ENCODE data around the gene ADGRD2. TPM values are rescaled to one million over a fixed set of nuclear protein-coding genes. Genes with fewer than 3 reads are reported as not detected.
"Not testable (repeated sequence)": the region's sequence is repeated elsewhere in the genome, so short reads cannot be mapped to it uniquely, and the experiment has no call there.

ADGRD2 gene
- total RNA-seq, 1 donor from 2014 or later, result 0.78 TPM

GRCh38 chr9:124420991-124421543, 29.2 kb upstream of the ADGRD2 start:
- no peak overlapping the region for H3K27ac Mint-ChIP-seq
- H3K36me3 Mint-ChIP-seq, result no peaks in the 10 kb centered on the region
- H3K27me3 Mint-ChIP-seq (ENCODE audit: low read depth), result peaks cover 19% of the 10 kb centered on the region
- no peak for TF ChIP-seq CTCF (IDR thresholded peaks at IDR 0.05; ENCODE audit: unreplicated experiment)
- no peaks in the 10 kb centered on the region for H3K9me3 Mint-ChIP-seq
- DNase-seq (ENCODE audit: low spot score in 2 of 2, unreplicated experiment in 2 of 2), result no peak
- H3K4me1 Mint-ChIP-seq, result no peaks in the 10 kb centered on the region
- H3K4me3 Mint-ChIP-seq, result no peak overlapping the region

- DNase-seq (ENCODE audit: low spot score in 2 of 2, unreplicated experiment in 2 of 2), result no peak
- no peak for TF ChIP-seq CTCF (IDR thresholded peaks at IDR 0.05; ENCODE audit: unreplicated experiment)
- Mint-ChIP-seq H3K27ac (no peak overlapping the region), H3K9me3 (no peaks in the 10 kb centered on the region), H3K4me3 (no peak overlapping the region), H3K36me3 (no peaks in the 10 kb centered on the region), H3K27me3 (ENCODE audit: low read depth) (peaks cover 19% of the 10 kb centered on the region), H3K4me1 (no peaks in the 10 kb centered on the region)
Observed at GRCh38 chr9:124423155-124423554, 27.1 kb upstream of the ADGRD2 start.

GRCh38 chr9:124423591-124423990, 26.7 kb upstream of the ADGRD2 start:
- no peaks in the 10 kb centered on the region for H3K36me3 Mint-ChIP-seq
- H3K9me3 Mint-ChIP-seq, result no peaks in the 10 kb centered on the region
- no peak for TF ChIP-seq CTCF (IDR thresholded peaks at IDR 0.05; ENCODE audit: unreplicated experiment)
- DNase-seq (ENCODE audit: low spot score in 2 of 2, unreplicated experiment in 2 of 2), result no peak
- H3K4me1 Mint-ChIP-seq, result no peaks in the 10 kb centered on the region
- no peak overlapping the region for H3K27ac Mint-ChIP-seq
- H3K27me3 Mint-ChIP-seq (ENCODE audit: low read depth), result peaks cover 19% of the 10 kb centered on the region
- no peak overlapping the region for H3K4me3 Mint-ChIP-seq

GRCh38 chr9:124425733-124426132, 24.5 kb upstream of the ADGRD2 start:
- H3K4me1 Mint-ChIP-seq; H3K9me3 Mint-ChIP-seq; DNase-seq (ENCODE audit: low spot score in 2 of 2, unreplicated experiment in 2 of 2); H3K4me3 Mint-ChIP-seq; H3K36me3 Mint-ChIP-seq; H3K27ac Mint-ChIP-seq: not testable (repeated sequence)
- H3K27me3 Mint-ChIP-seq (ENCODE audit: low read depth), result peaks cover 19% of the 10 kb centered on the region

GRCh38 chr9:124426361-124426760, 23.9 kb upstream of the ADGRD2 start:
- no peak overlapping the region for H3K4me3 Mint-ChIP-seq
- no peaks in the 10 kb centered on the region for H3K36me3 Mint-ChIP-seq
- peaks cover 19% of the 10 kb centered on the region for H3K27me3 Mint-ChIP-seq (ENCODE audit: low read depth)
- no peak overlapping the region for H3K27ac Mint-ChIP-seq
- no peaks in the 10 kb centered on the region for H3K9me3 Mint-ChIP-seq
- no peak for TF ChIP-seq CTCF (IDR thresholded peaks at IDR 0.05; ENCODE audit: unreplicated experiment)
- no peak for DNase-seq (ENCODE audit: low spot score in 2 of 2, unreplicated experiment in 2 of 2)
- no peaks in the 10 kb centered on the region for H3K4me1 Mint-ChIP-seq

GRCh38 chr9:124427281-124427680, 23.0 kb upstream of the ADGRD2 start:
- Mint-ChIP-seq H3K4me3 (no peak overlapping the region), H3K9me3 (no peaks in the 10 kb centered on the region), H3K4me1 (no peaks in the 10 kb centered on the region), H3K27me3 (ENCODE audit: low read depth) (peaks cover 17% of the 10 kb centered on the region), H3K27ac (no peak overlapping the region), H3K36me3 (no peaks in the 10 kb centered on the region)
- DNase-seq (ENCODE audit: low spot score in 2 of 2, unreplicated experiment in 2 of 2), result peak in 1 of 2 experiments; percentile 13
- TF ChIP-seq CTCF (IDR thresholded peaks at IDR 0.05; ENCODE audit: unreplicated experiment), result no peak

All from mesothelial cell of epicardium (in vitro differentiated cells).